GM19025 (cell line): ENCODE data around the gene STK32A.
"Not testable (repeated sequence)": the region's sequence is repeated elsewhere in the genome, so short reads cannot be mapped to it uniquely, and the experiment has no call there.

Experiments
- ATAC-seq: cut with Tn5 transposase; IDR thresholded peaks from one replicate; pipeline ENCODE4 v1.9.1; 2021; ENCODE audit warnings: mild to moderate bottlenecking, low read depth, moderate library complexity; ENCODE audit not compliant: unreplicated experiment

Gene STK32A

DNA sequence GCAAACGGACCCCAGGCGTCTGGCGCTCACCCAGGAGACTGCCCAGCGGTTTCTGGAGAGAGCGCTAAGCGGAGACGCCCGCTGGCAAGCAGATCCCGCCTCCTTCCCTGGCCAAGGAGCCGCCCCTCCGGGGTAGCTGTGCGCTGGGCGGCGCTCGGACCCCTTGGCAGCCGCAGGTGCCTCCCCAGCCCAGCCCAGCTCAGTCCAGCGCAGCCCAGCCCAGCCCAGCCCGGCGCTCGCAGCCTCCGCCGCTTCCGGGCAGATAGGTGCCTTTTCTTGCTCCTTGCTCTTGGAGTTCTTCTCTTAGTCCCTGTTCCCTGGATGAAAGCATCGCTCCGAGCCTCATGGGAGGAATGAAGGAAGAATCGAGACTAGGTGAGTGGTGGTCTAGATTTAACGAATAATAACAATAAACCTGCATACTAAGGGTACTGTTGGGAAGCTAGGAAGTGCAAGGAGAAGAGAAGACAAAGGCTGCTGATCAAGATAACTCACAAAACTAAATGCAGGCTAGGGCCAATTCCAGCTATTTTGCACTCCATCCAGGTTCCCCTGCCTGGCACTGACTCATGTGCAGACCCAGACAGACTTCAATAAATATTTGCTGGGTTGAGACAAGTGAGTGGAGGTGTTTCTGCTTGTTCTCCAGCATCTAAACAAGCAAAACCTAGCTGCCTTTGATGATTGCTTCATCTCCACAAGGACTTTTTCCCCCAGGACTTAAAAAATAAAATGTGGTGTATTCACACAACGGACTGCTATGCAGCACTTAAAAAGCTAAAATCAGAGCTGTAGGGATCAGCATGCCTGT is at the start of gene STK32A:
STK32A (plus strand) TSS at position 202 of the 811 bp plus-strand sequence. CDS start 4,609 bp downstream, outside the sequence.
- ATAC-seq, result no peak

DNA sequence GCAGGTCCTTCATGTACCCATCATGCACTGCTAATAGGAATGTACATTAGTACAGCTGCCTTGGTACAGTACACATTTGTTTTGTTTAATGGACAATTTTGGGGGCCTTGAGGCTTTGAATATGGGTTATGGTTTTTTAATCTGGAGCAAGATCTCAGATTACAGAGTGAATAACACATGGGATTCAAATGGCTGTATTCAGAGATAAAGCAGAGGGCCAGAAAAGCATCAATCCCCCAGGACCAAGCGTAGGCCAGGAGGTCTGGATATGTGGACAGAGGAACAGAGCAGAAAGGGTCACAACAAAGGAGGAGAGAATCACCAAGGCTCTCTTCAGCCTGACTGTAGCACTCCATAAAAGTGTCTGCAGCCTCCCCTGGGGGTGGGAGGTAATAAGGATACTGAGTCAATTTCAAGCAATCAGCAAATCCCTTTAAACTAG is 47.7 kb upstream of the STK32A start:
- ATAC-seq, result no peak

DNA sequence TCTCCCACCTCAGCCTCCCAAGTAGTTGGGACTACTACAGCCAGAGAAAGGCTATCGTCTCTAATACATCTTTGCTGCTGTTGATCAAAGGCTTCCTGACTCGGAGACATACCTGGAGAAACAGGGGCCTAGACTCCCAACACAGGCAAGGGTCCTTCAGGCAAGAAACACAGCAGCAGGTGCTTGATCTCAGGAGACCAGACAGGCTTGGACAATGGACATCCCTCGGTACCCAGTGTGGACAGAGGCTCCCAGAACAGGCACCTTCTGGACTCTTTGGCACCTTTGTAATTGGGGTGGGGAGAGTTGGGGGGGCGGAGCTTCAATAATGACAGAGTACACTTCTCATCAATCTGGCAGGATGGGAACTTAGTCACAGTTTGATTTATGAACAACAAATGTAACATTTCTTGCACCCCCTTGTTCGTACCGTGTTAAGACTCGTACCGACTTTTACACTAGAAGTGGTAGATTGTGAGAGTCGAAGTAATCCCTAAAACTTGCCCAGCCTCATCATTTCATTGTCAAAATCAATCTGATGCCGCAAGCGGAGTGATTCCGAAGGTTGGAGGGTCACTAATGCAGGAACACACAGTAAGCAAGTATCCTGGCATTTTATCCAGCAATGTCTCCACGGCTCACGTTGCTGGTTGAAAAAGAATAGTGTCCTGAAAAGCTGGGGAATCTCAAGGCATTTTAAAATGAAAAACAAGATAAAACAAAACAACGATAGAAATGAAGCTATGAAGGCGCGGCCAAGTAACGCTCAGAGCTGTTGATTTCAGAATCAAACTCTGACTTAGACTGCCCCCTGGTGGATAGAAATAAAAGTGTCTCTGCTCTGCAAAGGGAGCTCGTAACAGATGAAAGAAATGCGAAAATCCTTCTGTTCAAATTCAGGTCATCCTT is 46.4 kb upstream of the STK32A start:
- ATAC-seq, result no peak

DNA sequence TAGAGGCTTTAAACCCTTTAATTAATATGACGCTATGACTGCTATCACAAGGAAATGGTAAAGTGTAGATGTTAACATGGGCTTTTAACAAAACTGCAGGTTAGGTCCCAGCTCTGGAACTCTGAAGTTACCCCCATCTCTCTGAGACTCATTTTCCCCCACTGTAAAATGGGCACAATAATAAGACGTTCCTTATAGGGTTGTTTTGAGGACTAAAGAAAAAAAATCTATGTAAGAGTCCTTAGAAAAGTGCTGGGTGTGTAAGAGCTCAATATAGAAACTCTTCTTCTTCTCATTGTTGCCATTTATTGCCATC is 45.8 kb upstream of the STK32A start:
- ATAC-seq, result no peak

DNA sequence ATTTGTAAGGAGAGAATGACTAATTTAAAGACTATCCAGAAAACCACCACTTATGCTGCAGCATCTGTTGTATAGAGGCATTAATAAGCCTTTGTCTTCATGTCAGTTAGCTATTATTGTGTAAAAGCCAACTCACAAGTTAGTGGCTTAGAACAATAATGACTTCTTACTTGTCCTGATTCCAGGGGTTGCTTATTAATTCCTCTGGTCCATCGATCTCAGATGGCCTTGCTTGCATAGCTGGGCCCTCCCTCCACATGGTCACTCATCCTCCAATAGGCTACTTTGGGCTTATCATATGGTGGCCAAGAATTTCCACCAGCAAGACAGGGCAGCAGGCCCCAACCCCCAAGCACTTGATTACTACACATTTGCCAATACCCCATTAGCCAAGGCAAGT is 44.5 kb upstream of the STK32A start:
- no peak for ATAC-seq

DNA sequence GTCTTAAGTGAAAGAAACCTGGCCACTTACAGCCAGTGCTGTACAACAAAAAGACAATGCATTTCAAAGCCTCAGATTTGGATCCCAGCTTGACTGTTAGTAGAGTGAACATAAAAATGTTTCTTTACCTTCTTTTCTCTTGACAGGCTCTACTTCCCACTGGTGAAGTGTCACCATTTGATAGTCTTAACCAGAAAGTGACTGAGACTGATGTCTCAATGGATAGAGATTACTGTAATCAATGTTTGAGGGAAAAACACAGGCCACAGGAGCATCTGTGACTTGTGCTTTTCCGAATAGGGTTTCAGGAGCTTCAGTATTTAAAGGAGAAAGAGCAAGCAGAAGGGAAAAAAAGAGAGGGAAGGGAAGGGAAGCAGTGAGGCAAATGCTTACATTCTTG is 41.7 kb upstream of the STK32A start:
- no peak for ATAC-seq

DNA sequence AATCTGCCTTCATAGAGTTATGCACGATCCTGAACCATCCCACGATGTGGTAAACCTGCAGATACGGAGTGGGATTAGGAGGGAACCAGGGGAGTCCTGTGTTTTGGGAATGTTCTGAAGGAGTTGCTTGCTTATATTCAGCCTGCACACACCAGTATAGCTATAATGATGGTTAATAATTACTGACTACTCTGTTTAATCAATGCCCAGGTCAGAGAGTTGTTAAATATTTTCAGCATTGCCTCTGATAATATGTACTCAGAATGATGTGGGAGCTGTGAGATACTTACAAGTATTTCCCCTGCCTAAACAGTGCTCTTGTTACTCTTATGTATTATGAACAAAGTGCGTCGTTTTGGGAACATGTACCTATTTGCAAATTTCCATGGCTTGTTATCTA is 34.8 kb upstream of the STK32A start:
- no peak for ATAC-seq

DNA sequence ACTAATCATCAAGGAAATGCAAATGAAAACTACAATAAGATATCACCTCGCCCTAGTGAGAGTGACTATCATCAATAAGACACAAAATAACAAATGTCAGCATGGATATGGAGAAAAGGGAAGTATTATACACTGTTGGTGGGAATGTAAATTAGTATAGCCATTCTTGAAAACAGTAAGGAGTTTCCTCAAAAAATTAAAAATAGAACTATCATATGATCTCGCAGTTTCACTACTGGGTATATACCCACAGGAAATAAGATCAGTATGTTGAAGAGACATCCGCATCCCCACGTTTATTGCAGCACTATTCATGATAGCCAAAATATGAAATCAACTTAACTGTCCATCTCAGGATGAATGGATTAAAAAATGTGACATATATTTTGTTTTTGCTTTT is 31.6 kb upstream of the STK32A start:
- no peak for ATAC-seq

DNA sequence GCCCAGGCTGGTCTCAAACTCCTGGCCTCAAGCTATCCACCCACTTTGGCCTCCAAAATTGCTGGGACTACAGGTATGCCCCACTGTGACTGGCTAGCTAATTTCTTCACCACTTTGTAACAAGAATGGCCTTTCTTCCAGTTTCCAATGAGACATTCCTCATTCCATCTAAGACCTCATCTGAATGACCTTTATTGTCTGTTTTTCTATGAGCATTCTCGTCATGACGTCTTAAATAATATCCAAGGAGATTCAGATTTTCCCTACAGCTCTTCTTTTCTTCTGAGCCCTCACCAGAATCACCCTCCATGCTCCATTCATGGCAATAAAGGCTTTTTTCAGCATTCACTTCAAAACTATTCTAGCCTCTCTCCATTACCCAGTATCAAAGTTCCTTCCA is 30.2 kb upstream of the STK32A start:
- ATAC-seq, result no peak

DNA sequence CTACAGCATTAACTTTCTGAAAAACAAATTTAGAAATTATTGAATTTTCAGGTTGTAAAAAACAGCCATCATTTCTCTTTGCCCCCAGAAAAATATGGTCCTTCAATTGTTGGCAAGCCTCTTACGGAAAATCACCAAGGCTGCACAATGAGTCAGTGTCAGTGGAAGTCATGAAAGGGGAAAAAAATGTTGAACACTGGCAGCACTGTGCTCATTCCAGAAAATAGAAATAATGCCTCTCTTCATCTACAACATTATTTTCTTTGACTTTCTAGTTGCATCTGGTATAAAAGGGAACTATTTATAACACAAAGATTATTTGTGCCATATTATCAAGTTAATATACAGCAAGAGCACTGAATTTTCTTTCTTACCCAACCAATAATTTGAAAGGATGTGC is 26.7 kb upstream of the STK32A start:
- ATAC-seq, result no peak

DNA sequence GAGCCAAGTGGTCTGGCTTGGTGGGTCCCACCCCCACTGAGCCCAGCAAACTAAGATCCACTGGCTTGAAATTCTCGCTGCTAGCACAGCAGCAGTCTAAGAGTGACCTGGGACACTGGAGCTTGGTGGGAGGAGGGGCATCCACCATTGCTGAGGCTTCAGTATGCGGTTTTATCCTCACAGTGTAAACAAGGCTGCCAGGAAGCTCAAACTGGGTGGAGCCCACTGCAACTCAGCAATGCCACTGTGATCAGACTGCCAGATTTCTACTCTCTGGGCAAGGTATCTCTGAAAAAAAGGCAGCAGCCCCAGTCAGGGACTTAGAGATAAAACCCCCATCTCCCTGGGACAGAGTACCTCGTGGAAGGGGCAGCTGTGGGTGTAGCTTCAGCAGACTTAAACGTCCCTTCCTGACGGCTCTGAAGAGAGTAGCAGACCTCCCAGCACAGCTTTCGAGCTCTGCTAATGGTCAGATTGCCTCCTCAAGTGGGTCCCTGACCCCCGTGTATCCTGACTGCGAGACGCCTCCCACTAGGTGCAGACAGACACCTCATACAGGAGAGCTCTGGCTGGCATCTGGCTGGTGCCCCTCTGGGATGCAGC is 18.2 kb upstream of the STK32A start:
- no peak for ATAC-seq

DNA sequence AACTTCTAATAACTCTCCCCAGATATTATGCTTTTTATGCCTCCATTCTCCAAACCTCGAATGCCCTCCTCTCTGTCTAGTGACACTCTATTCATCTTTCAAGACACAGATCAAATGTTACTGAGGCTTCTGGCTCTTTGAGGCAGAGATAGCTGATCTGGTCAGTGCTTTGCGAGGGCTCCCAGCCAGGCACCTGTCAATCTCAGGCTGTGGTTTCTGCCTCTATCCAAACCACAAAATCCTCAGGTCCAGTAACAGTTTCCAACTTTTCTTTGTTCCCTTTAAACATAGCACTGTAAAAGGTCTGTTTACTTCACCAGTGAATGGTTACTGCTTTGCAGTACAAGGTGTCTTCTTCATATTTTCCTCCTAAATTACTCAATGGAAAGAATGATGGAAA is 11.5 kb upstream of the STK32A start:
- ATAC-seq, result no peak

DNA sequence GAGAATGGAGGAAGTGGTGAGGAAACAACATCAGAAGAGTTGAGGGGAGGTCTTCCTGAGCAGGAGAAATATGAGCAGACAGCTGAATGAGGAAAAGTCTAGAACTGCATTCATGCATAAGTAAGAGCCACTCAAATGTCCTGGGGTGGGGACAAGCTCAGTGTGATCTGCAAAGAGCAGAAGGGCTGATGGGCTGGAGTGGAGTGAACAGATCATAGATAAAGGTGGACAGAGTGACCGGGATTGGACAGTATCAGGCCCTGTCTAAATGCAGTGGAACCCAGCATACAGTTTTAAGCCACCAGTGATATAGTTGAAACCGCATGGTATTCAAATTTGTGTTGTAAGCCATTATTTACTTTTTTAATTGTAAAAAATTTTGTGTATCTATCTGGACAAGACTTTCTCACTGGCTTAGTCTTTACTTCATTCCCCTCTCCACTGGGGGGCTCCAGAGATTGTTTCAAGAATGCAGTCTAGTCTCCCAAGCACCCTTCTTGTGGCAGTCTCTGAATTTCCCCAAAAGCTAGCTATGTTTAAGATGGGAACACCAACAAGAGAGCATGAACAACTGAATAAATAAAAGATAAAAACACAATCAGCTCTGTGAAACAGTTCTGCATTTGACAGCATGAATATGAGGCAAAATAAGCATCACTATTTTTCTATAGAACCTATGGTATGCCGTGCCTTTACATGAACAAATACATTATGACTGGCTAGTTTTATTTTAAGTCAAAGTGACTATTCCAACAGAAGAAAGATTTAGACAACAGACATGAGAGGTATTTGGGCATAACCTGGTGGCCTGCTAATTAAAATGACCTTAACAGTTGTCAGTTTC is 10.7 kb upstream of the STK32A start:
- peak; percentile 62 for ATAC-seq

DNA sequence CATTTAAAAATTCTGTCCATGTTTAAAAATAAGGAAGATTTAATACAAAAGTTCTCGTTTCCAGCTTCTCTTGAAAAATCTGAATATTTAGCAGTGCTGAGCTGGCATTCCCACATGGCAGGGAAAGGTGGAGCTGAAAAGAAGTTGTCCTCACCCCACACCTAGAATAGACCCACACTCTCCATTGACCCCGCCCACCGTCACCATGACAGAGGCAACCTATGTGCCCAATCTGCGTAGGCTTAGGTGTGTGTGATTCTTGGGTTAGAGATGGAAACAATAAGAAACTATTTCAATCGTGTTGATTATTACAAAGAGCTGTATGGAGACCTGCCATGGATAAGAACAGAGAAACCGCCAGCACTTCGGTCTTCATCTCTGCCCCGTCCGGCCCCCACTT is 8.9 kb upstream of the STK32A start:
- ATAC-seq, result no peak

DNA sequence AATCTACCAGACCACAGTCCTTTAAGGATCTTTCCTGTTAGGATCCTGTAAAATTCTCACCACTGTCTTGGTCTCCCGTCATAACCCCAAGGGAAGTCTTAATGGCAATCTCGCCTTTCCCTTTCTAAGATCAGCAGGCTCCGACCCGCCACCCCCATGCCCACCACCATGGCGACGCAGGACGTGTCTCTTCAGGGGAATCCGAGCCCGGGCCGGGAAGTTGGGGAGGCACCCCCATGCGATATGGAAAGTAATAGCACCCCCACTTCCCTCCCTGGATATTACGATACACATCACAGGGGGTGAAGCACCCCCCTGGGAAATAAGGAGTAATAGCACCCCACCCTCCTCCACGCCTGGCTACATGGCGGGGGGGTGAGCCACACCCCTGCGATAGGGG is 8.3 kb upstream of the STK32A start:
- no peak for ATAC-seq

DNA sequence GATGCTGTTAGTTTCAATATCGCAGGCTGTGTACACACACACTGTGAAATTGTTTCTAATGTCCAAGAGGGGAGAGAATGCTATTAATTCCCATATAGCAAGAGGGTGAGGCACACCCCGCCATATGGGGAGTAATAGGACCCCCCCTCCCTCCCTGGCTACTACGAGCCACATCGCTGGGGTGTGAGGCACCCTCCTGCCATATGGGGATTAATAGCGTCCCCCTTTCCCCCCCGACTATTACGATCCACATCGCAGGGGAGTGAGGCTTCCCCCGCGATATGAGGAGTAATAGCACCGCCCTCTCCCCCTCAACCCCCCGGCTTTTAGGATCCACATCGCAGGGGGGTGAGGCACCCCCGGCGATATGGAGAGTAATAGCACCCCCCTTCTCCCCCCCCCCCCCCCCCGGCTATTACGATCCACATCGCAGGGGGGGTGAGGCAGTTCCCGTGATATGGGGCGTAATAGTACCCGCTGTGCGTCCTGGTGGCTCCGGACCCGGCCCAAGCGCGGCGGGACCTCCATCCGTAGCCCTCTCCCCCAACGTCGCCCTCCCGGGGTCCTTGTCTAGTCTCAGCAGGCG is 494 bp upstream of the STK32A start:
- no peak for ATAC-seq

DNA sequence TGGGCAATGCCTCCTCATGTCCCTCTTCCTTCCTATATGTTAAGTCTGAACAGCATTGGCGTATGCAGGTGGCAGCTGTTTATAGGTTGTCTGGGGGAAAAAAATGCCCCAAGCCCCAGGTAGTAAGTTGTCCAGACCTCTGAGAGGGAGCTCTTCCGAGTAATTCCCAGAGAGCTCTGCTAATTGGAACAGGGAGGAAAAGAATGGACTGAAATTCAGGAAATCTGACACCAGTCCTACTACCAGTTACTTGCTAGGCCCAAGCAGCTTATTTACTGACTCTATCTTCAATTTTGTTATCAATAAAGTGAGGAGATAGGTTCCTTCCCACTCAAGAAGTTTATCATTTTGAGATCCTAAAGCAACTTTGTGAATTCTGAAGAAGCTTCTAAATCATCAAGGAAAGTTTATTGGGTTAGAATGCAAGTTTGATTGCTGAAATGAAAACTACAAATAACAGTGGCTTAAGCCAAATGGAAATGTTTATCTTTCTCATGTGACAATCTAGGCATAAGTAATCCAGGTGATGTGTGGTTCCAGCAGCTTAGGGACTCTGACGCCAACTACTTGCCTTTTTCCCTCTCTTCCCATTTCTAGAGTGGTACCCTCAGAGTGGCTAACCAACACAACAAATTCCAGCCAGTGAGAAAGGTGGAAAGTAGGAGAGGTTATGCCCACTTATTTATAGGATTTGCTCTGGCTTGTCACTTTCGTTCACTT is 5.6 kb downstream of the STK32A start:
- ATAC-seq, result no peak

DNA sequence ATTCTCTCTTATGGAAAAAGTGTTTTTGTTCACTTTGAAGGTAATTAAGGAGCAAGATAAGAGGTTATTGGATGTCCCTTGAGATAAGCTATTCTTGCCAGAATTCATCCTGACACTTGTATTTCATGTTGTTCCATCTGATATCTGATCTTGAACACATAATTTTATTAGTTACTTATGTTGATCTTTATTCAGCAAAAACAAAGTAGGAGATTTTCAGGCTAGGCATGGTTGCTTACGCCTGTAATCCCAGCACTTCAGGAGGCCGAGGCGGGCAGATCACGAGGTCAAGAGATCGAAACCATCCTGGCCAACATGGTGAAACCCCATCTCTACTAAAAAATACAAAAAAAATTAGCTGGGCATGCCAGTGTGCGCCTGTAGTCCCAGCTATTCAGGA is 8.4 kb downstream of the STK32A start:
- ATAC-seq, result not testable (repeated sequence)

DNA sequence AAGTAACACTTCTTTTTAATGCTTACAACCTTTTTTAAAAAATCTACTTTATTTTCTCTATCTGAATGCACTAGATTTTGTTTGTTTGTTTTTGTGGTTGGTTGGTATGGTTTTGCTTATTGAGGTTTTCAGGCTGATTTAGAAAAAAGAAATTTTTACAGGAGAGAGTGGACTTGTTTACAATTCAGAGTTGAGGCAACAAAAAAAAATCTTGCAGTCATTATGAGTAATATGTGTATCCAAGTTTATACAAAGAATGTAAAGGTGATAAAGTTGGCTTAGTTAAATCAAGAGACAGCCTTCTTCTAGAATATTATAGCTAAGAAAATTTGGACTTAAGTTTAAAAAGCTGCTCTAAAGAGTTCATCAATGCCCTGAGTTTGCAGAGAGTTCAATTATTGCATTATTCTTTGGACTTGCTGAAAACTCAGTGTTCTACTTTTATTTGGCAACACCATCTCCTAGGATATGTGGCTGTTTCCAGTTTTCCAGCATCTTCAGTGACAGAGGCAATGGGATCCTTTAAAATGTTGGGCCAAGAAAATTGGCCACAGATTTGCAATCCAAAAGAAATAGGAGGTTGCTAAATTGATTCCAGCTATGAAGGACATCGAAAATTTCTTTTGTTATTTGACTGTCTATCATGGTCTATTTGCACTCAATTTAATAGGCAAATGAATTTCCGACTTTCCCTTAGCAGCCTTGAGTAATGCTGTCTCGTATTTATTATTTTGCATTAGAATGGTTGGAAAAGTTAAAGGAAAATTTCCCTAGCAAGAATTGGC is 10.7 kb downstream of the STK32A start:
- no peak for ATAC-seq
